Astrocyte of the cerebellum (primary cell): ENCODE measurements around the gene DENND5B.
A peak's percentile ranks its signal among the peaks of the same experiment; 100 is the strongest.

Experiments used
- DNase-seq: peaks from one replicate; pipeline ENCODE4 v3.0.0-alpha.2; 2011; ENCODE audit warnings: low read depth
- H3K4me3 ChIP-seq: 2 replicates; pipeline ENCODE4 v1.5.1; 2011; ENCODE audit warnings: mild to moderate bottlenecking, low read depth, low read length, moderate library complexity
- in situ Hi-C: cut with HindIII; loops from 2 replicates; pipeline ENCODE4 v1.10.0; 2017; ENCODE audit warnings: low sequenced_read_pairs
- TF ChIP-seq, protein P1 (sequence below): IDR thresholded peaks from 2 replicates; pipeline ENCODE4 v1.5.1; 2012; ENCODE audit warnings: low read length, low read depth, moderate library complexity, mild to moderate bottlenecking; ENCODE audit errors: missing control alignments

The DENND5B gene

DNA sequence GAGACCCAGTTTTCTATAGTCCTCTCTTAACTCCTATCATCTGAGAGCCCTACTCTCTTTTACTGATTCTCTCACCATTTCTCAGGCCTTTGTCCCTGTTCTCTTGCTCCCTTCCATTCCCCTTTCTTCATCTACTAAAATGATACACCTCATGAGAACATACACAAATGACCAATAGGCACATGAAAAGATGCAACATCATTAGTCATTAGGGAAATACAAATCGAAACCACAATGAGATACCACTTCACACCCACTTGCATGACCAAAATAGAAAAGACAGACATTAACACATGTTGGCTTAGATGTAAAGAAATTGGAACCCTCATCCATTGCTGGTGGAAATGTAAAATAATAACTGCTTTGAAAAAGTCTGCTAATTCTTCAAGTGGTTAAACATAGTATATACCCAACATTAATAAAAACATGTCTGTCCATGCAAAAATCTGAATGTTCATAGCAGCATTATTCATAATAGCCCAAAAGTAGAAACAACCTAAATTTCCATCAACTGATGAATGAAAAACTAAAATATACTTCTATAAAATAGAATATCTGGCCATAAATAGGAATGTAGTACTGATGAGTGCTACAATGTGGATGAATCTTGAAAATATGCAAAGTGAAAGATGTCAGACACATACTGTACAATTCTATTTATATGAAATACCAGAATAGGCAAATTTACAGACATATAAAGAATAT is 66.0 kb downstream of the DENND5B start:
- no peak for DNase-seq
- H3K4me3 ChIP-seq, result no peak overlapping the region
- TF ChIP-seq, protein P1, sequence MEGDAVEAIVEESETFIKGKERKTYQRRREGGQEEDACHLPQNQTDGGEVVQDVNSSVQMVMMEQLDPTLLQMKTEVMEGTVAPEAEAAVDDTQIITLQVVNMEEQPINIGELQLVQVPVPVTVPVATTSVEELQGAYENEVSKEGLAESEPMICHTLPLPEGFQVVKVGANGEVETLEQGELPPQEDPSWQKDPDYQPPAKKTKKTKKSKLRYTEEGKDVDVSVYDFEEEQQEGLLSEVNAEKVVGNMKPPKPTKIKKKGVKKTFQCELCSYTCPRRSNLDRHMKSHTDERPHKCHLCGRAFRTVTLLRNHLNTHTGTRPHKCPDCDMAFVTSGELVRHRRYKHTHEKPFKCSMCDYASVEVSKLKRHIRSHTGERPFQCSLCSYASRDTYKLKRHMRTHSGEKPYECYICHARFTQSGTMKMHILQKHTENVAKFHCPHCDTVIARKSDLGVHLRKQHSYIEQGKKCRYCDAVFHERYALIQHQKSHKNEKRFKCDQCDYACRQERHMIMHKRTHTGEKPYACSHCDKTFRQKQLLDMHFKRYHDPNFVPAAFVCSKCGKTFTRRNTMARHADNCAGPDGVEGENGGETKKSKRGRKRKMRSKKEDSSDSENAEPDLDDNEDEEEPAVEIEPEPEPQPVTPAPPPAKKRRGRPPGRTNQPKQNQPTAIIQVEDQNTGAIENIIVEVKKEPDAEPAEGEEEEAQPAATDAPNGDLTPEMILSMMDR, result no peak
- in situ Hi-C loops, result no loop called here

DNA sequence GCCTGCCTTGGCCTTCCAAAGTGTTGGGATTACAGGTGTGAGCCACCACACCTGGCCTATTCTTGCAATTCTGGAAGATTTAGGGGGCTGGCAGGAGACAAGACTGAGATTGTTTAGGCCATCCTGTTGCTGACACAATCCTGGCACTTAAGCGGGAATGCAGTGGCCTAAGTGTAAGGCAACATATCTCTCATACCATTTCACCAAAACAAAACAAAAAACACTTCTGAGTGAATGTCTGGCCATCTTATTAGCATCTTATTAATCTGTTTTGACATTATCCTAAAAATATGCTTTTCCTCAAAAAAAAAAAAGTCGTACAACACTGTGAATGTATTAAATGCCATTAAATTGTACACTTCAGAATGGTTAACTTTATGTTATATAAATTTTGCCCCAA is 67.6 kb downstream of the DENND5B start:
- no peak overlapping the region for H3K4me3 ChIP-seq
- DNase-seq, result no peak
- TF ChIP-seq, protein P1, result no peak
- in situ Hi-C loops, result no loop called here

DNA sequence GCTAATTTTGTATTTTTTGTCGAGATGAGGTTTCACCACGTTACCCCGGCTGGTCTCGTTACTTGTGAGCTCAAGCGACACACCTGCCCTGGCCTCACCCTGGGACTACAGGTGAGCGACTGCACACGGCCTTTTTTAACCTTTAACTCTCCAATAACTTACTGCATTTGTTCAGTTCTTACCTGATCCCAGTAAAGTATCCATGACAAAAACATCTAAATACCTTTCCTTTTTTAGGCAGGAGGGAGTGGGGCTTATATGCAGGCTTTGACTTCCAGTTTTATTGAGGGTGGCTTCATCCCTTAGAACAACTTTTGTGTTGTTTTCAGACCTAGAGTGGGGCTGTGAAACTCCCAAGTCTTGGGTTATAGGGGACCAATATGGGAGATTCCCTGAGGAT is 68.3 kb downstream of the DENND5B start:
- H3K4me3 ChIP-seq, result no peak overlapping the region
- DNase-seq, result no peak
- TF ChIP-seq, protein P1, result no peak
- in situ Hi-C loops, result no loop called here

DNA sequence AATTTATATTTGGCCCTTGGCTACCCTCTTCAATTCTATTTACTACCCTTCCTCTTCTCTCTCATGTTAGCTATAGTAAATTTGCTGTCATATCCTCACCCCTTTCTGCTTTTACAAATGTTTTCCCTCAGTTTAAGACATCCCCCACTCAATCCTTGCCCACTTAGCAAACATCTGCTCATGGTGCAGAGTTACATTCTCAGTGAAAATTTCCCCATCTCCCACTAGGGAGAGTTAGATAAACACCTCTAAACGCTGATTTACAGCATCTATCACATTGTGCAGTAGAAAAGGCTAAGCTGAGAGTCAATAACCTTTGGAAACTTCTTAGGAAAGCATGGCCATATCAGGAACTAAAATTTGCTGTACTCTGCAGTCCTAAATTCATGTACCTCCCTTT is 69.0 kb downstream of the DENND5B start:
- no peak for DNase-seq
- in situ Hi-C loops, result no loop called here
- H3K4me3 ChIP-seq, result no peak overlapping the region
- TF ChIP-seq, protein P1, result no peak

DNA sequence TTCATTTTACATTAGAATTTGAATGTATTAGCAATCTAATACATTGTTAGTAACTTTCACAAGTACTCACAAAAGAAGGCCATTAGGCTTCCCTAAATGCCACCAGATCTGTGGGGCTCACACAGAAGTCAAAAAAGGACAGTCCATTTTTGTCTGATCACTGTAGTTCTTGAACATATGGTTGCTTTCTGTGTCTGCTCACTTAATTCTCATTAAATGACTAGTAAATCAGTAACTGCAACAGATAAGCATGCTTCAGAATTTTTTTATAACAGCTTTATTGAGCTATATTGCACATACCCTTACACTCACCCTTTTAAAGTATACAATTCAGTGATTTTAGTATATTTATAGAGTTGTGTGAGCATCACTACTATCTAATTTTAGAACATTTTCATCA is 71.4 kb downstream of the DENND5B start:
- H3K4me3 ChIP-seq, result no peak overlapping the region
- in situ Hi-C loops, result no loop called here
- TF ChIP-seq, protein P1, result no peak
- no peak for DNase-seq

DNA sequence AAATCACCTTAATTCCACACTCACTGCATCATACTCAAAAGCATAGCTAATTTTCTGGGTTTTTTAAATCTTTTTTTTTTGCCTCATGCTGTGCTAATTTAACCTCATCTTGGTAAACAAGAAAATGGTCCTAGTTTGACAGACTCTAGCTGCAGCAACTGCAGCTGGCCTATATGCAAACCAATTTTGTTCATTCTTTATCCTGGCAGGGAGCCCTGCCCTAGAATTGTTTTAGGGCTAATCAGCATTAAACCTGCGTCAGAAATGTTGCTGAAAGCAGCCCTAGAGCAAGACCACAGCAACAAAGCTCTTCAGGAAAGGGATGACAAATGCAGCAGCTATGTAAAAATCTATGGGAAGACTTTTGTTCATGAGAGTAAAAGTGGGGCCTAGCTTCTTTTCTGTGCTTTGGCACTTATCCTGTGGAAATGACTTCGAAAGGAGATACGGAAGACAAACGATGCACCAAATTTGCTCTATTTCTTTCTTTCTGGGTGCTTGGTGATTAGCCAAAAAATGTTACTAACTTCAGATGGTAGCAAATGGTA is 72.2 kb downstream of the DENND5B start:
- DNase-seq, result peak; percentile 100

More for the DNA sequence above, 72.2 kb downstream of the DENND5B start:
- in situ Hi-C loops, result no loop called here
- TF ChIP-seq, protein P1, result no peak
- no peak overlapping the region for H3K4me3 ChIP-seq
